GM08714 (cell line): ENCODE results near the gene CLN3.
"Not testable (repeated sequence)": the region's sequence is repeated elsewhere in the genome, so short reads cannot be mapped to it uniquely, and the experiment has no call there.

Experiments used
- H3K4me3 ChIP-seq: fragments of 200-500 bp; sonication (Bioruptor generic); 2 replicates; pipeline ENCODE4 v1.5.1; 2014; ENCODE audit warnings: mild to moderate bottlenecking, low read length, inconsistent platforms
- ZNF274 ChIP-seq: IDR thresholded peaks from 2 replicates; pipeline ENCODE4 v1.6.1; 2012; ENCODE audit warnings: mild to moderate bottlenecking, low read depth, low read length

The CLN3 gene

GRCh38 chr16:28501258-28502232 lies 9.7 kb upstream of the CLN3 start:
- no peak for TF ChIP-seq ZNF274
- H3K4me3 ChIP-seq, result no peak overlapping the region

GRCh38 chr16:28500476-28501180 lies 8.8 kb upstream of the CLN3 start:
- not testable (repeated sequence) for H3K4me3 ChIP-seq

DNA sequence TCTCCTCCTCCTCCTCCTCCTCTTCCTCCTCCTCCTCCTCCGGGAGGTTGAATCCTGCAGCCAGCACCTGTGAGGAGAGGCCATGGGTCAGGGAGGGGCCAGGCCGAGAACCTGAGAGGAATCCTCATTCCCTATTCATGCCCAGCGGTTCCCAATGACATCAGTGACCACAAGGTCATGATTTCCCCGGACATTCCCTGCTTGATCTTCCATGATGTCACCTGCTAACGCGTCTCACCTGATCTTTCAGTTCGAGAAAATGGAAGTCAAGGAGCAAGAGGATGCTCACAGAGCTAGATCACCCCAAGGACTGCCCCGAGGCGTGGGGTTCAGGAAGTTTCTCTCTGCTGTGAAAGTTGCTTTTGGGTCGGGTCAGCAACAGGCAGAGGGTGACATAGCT lies 8.0 kb upstream of the CLN3 start:
- no peak for TF ChIP-seq ZNF274
- H3K4me3 ChIP-seq, result no peak overlapping the region

DNA sequence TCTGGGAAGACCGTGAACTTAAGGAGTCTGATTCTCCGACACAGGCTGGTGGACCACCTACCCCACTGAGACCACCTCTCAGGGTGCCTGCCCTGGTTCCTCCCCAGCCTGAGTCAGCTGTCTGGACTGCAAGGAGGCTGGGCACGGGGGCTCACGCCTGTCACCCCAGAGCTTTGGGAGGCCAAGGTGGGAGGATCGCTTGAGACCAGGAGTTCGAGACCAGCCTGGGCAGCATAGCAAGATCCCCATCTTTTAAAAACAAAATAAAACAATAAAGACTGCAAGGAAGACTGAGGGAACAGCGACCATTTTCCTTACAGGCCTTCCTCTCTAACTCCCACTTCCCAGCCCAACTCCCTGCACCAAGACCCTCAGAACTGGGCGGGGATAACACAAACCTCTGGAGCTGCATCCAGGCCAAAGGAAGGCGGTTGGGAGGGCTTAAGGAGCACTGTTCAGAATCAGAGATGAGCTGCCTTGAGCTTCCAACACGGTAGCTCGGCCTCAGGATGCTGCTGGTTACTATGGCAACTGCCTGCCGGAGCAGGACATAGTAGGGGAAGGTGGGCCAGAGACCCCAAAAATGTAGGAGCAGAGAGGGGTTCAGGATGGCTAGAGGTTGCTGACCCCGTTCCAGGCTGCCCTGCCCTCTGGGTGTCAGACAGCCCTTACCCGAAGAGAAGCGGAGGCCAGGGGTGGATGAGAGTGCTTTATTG lies 7.0 kb upstream of the CLN3 start:
- H3K4me3 ChIP-seq, result no peak overlapping the region
- no peak for TF ChIP-seq ZNF274

GRCh38 chr16:28497861-28498599 lies 6.2 kb upstream of the CLN3 start:
- no peak overlapping the region for H3K4me3 ChIP-seq
- no peak for TF ChIP-seq ZNF274

GRCh38 chr16:28497386-28497785 lies 5.5 kb upstream of the CLN3 start:
- no peak overlapping the region for H3K4me3 ChIP-seq
- TF ChIP-seq ZNF274, result no peak

- H3K4me3 ChIP-seq, result no peak overlapping the region
- no peak for TF ChIP-seq ZNF274
Observed at GRCh38 chr16:28496844-28497243, 5.0 kb upstream of the CLN3 start.

DNA sequence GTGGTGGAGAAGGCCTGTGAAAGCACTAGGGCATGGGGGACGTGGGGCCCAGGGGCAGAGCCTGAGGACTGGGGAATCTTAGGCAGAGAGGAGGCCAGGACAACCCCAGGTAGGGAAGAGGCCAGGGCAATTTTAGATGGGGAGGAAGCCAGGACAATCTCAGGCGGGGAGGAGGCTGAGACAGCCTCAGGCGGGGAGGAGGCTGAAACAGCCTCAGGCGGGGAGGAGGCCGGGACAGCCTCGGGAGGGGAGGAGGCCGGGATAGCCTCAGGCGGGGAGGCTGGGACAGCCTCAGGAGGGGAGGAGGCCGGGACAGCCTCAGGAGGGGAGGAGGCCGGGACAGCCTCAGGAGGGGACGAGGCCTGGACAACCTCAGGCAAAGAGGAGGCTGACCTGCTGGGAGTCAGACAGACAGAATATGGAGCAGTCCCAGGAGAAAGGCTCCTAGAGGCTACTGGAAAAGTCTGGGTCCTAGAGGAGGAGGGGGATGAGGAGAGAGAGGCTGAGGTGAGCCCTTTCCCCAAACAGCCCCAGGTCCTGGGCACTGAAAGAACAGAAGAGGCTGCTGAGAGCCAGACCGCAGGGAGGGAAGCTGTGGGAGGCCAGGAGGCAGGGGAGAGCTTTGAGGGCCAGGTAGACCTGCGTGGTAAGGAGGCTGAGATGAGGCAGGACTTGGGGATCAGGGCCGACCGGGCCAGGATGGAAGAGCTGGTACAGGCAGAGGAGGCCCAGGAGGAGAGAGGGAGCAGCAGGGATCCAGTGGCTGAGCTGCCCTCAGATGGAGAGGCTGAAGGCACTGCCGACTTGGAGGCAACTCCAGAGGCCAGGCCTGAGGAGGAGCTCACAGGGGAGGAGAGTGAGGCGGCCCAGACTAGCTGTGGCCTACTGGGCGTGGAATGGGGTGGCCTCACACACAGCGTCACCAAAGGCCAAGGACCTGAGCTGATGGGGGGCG lies 4.2 kb upstream of the CLN3 start:
- TF ChIP-seq ZNF274, result no peak
- H3K4me3 ChIP-seq, result no peak overlapping the region

DNA sequence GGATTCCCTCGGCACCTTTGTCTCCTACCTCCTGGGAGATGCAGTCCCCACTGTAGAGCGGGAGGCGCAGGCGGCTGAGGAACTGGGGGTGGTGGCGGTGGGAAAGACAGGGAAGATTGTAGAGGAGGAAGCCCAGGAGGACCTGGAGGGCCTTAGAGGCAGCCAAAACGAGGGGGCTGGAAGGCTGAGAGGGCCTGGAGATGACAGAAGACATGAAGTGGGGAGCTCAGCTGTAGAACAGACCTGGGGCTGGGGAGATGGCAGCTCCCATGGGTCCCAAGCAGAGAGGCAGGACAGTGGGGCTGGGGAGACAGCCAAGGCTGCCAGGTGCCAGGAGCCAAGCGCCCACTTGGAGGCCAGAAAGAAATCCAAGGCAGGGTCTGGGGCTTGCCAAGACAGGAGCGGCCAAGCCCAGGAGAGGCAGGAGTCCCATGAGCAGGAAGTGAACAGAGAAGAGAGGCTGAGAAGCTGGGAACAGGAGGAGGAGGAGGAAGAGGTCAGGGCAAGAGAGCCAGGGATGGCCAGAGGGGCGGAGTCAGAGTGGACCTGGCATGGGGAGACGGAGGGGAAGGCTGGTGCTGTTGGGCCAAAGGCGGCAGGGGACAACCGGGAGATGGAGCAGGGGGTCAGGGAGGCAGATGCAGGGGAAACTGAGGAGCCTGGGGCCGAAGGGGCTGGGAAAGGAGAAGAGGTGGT lies 3.4 kb upstream of the CLN3 start:
- no peak for TF ChIP-seq ZNF274
- peak overlapping the region; percentile 34; the same call in 1 of the 2 replicates for H3K4me3 ChIP-seq

DNA sequence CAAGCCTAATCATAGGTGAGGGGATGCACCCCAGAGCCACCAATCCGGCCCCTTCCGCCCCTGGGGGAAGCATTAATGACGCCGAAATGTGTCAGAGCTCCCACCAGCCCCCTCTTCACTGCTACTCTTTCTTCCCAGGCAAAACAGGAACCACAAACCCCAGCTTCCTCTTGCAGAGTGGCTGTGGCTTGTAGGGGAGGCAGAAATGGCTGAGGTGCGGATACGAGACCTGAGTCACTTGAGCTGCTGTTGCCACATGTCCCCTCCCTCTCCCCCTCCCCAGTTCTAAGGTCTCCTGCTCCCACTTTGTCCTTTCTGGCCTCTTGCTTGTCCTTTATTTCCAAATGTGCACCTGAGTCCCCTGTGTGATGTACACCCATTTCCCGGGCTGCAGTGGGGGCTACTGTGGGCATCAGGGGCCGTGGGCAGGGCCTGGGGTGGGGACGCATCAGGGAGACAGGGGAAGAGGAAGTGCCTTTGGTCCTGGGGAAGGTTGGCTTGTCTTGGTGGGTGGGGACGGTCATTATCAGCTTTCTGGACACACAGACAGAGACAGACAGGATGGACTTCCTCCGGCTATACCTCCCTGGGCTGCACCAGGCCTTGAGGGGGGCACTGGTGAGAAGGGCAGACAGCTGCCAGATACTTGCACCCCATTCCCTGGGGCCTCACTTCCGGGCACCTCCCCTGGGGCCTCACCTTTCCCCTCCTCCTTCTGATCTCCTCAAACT lies 2.4 kb upstream of the CLN3 start, which contains the start of gene APOBR:
Gene APOBR (plus strand): TSS at position 523 of the 731 bp plus-strand sequence. CDS start 39 bp downstream, at position 562.
- TF ChIP-seq ZNF274, result no peak
- peak within 1 kb of the TSS; percentile 43; the same call in 1 of the 2 replicates for H3K4me3 ChIP-seq

GRCh38 chr16:28492511-28492910 lies 637 bp upstream of the CLN3 start:
- TF ChIP-seq ZNF274, result no peak

More at GRCh38 chr16:28492511-28492910, 637 bp upstream of the CLN3 start:
- H3K4me3 ChIP-seq, result no peak overlapping the region; the same call in 1 of the 2 replicates
